SK-N-SH treated with all-trans-retinoic acid at 6 μM for 48 hours (cell line): ENCODE data around the gene SNCG.

ENCODE experiments used
- CSDC2 ChIP-seq: fragments of 250-450 bp; sonication (Bioruptor Pico); IDR thresholded peaks from 2 replicates; pipeline ENCODE4 v1.5.0; 2020; ENCODE audit warnings: mild to moderate bottlenecking, moderate library complexity
- GLIS3 ChIP-seq: fragments of 250-450 bp; sonication (Bioruptor Pico); IDR thresholded peaks from 2 replicates; pipeline ENCODE4 v1.5.0; 2020; ENCODE audit warnings: mild to moderate bottlenecking, moderate library complexity
- PPARA ChIP-seq: fragments of 250-450 bp; sonication (Bioruptor Pico); IDR thresholded peaks from 2 replicates; pipeline ENCODE4 v1.5.0; 2020; ENCODE audit warnings: mild to moderate bottlenecking, borderline replicate concordance
- ZFP30 ChIP-seq: fragments of 450-650 bp; formaldehyde crosslinking; IDR thresholded peaks from 2 replicates; pipeline ENCODE4 v1.5.0; 2022; ENCODE audit warnings: mild to moderate bottlenecking, moderate library complexity
- TF ChIP-seq, protein P1 (sequence below): fragments of 250-450 bp; sonication (Bioruptor Pico); IDR thresholded peaks from 2 replicates; pipeline ENCODE4 v1.5.1; 2021; ENCODE audit warnings: mild to moderate bottlenecking, moderate library complexity

DNA sequence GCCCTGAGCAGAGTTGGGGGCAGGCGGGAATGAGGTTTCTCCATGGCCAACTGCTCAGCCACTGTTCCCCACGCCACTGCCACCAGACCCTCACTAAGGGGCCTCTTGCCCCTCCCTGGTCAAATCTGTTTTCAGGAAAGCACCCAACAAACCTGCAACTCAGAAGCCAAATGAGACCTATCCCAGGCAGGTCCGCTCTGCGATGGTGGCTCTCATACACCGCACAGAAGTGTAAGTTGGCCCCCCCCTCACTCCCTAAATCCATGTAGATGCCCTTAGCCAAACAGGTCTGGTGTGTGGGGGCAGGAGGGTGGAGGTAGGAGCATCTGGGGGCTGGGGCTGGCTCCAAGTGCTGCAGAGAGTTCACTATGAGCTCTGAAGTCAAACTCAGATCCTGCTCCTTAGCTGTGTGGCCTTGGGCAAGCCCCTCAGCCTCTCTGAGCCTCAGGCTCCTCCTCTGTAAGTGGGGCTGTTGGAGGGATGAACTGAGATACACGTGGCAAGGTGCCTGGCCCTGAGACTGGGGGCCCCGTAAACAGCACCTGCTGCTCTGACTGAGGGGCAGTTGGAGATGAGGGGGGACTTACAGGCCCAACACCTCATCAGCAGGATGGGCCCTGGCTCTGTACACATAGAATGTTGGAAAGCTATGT is 2.1 kb upstream of the SNCG start:
- no peak for TF ChIP-seq CSDC2
- no peak for TF ChIP-seq ZFP30 (CRISPR knock-in tag)
- TF ChIP-seq GLIS3 (CRISPR knock-in tag), result no peak
- TF ChIP-seq, protein P1, sequence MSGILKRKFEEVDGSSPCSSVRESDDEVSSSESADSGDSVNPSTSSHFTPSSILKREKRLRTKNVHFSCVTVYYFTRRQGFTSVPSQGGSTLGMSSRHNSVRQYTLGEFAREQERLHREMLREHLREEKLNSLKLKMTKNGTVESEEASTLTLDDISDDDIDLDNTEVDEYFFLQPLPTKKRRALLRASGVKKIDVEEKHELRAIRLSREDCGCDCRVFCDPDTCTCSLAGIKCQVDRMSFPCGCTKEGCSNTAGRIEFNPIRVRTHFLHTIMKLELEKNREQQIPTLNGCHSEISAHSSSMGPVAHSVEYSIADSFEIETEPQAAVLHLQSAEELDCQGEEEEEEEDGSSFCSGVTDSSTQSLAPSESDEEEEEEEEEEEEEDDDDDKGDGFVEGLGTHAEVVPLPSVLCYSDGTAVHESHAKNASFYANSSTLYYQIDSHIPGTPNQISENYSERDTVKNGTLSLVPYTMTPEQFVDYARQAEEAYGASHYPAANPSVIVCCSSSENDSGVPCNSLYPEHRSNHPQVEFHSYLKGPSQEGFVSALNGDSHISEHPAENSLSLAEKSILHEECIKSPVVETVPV, result no peak
- no peak for TF ChIP-seq PPARA (CRISPR knock-in tag)
